Type B pancreatic cell (in vitro differentiated cells): ENCODE measurements around the gene PTH1R. TPM values are rescaled to one million over a fixed set of nuclear protein-coding genes. Genes with fewer than 3 reads are reported as not detected.
"Not testable (repeated sequence)": the region's sequence is repeated elsewhere in the genome, so short reads cannot be mapped to it uniquely, and the experiment has no call there.

Source experiments
- DNase-seq: peaks from one replicate; pipeline ENCODE4 v3.0.0; 2021; ENCODE audit warnings: mixed read lengths; ENCODE audit not compliant: unreplicated experiment; ENCODE audit errors: extremely low spot score
- H3K27ac Mint-ChIP-seq: 2 replicates; pipeline ENCODE4 v1.8.0; 2021; ENCODE audit warnings: mild to moderate bottlenecking, mixed read lengths
- H3K27me3 Mint-ChIP-seq: 2 replicates; pipeline ENCODE4 v1.8.0; 2021; ENCODE audit warnings: mixed read lengths
- H3K36me3 Mint-ChIP-seq: 2 replicates; pipeline ENCODE4 v1.8.0; 2021; ENCODE audit warnings: mixed read lengths
- H3K4me1 Mint-ChIP-seq: one replicate; pipeline ENCODE4 v1.8.0; 2021; ENCODE audit warnings: mixed read lengths; ENCODE audit not compliant: unreplicated experiment
- H3K4me3 Mint-ChIP-seq: 2 replicates; pipeline ENCODE4 v1.8.0; 2021; ENCODE audit warnings: mild to moderate bottlenecking, mixed read lengths
- H3K9me3 Mint-ChIP-seq: 2 replicates; pipeline ENCODE4 v1.8.0; 2021; ENCODE audit warnings: mixed read lengths
- CTCF ChIP-seq: fragments of 200-600 bp; sonication (generic); conservative IDR thresholded peaks from 2 replicates; pipeline ENCODE4 v1.5.0; 2021; ENCODE audit warnings: antibody characterized with exemption, mild to moderate bottlenecking
- total RNA-seq: library from RNA; stranded (reverse); gene quantifications from 2 replicates; pipeline ENCODE4 v1.2.1, GENCODE V29; 2021; ENCODE audit warnings: low replicate concordance

PTH1R gene
- total RNA-seq, 1 donor from 2014 or later: 63.0 TPM

- TF ChIP-seq CTCF: no peak
- Mint-ChIP-seq H3K27ac (no peak overlapping the region), H3K9me3 (no peaks in the 10 kb centered on the region), H3K4me3 (no peak overlapping the region), H3K36me3 (no peaks in the 10 kb centered on the region), H3K4me1 (peaks cover 4% of the 10 kb centered on the region), H3K27me3 (no peaks in the 10 kb centered on the region)
- DNase-seq: no peak
Observed at GRCh38 chr3:46908294-46908985, 30.9 kb downstream of the PTH1R start.

- H3K4me1 Mint-ChIP-seq: peaks cover 4% of the 10 kb centered on the region
- no peak for DNase-seq
Observed at GRCh38 chr3:46908986-46909534, 31.5 kb downstream of the PTH1R start.

GRCh38 chr3:46909535-46910161, 32.1 kb downstream of the PTH1R start:
- H3K4me1 Mint-ChIP-seq: peaks cover 4% of the 10 kb centered on the region
- peak; percentile 87 for DNase-seq
- H3K9me3 Mint-ChIP-seq: no peaks in the 10 kb centered on the region
- no peak overlapping the region for H3K4me3 Mint-ChIP-seq
- H3K27ac Mint-ChIP-seq: peak overlapping the region; percentile 65
- peak; percentile 96 for TF ChIP-seq CTCF
- H3K36me3 Mint-ChIP-seq: no peaks in the 10 kb centered on the region
- no peaks in the 10 kb centered on the region for H3K27me3 Mint-ChIP-seq

More at GRCh38 chr3:46908986-46909534, 31.5 kb downstream of the PTH1R start:
- peak overlapping the region; percentile 65 for H3K27ac Mint-ChIP-seq
- no peaks in the 10 kb centered on the region for H3K9me3 Mint-ChIP-seq
- no peak overlapping the region for H3K4me3 Mint-ChIP-seq
- H3K27me3 Mint-ChIP-seq: no peaks in the 10 kb centered on the region
- TF ChIP-seq CTCF: no peak
- H3K36me3 Mint-ChIP-seq: no peaks in the 10 kb centered on the region

- Mint-ChIP-seq H3K4me1 (peaks cover 4% of the 10 kb centered on the region), H3K27me3 (no peaks in the 10 kb centered on the region), H3K9me3 (no peaks in the 10 kb centered on the region), H3K27ac (no peak overlapping the region), H3K36me3 (no peaks in the 10 kb centered on the region), H3K4me3 (no peak overlapping the region)
- DNase-seq: no peak
- no peak for TF ChIP-seq CTCF
Observed at GRCh38 chr3:46910166-46910760, 32.7 kb downstream of the PTH1R start.

GRCh38 chr3:46910914-46911313, 33.4 kb downstream of the PTH1R start:
- H3K9me3 Mint-ChIP-seq, H3K27ac Mint-ChIP-seq, H3K36me3 Mint-ChIP-seq, H3K4me1 Mint-ChIP-seq, H3K4me3 Mint-ChIP-seq, H3K27me3 Mint-ChIP-seq, DNase-seq: not testable (repeated sequence)

- H3K27ac Mint-ChIP-seq: no peak overlapping the region
- no peaks in the 10 kb centered on the region for H3K27me3 Mint-ChIP-seq
- TF ChIP-seq CTCF: no peak
- peaks cover 15% of the 10 kb centered on the region for H3K36me3 Mint-ChIP-seq
- no peak overlapping the region for H3K4me3 Mint-ChIP-seq
- DNase-seq: no peak
- H3K4me1 Mint-ChIP-seq: peaks cover 4% of the 10 kb centered on the region
- H3K9me3 Mint-ChIP-seq: peaks cover 4% of the 10 kb centered on the region
Observed at GRCh38 chr3:46912986-46913385, 35.5 kb downstream of the PTH1R start.
